Measurements from ENCODE around the gene PHACTR2.

Gene PHACTR2

GRCh38 chr6:143675946-143676345 is 1.8 kb upstream of the PHACTR2 start:
- DNase-seq = no peak

- peak; percentile 21 for DNase-seq
These were observed 1.2 kb upstream of the PHACTR2 start for GRCh38 chr6:143676437-143677045.

DNA sequence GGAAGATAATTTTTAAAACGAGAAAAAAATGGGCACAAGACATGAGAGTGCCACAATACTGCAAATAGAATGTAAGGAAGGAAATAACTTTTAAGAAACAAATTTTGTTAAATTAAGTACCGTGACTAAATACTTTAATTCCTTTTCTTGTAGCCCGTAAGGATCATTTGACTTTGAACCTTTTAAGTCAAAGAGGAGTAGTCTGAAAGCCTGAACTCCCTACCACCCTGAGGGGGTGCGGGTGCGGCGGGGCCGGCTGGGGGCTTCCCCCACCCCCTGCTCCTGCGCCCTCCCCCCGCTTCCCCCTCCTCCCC is 231 bp upstream of the PHACTR2 start:
- DNase-seq = no peak

GRCh38 chr6:143679041-143679440 is 1.3 kb downstream of the PHACTR2 start:
- DNase-seq = peak; percentile 57

- DNase-seq = no peak
These were observed 2.4 kb downstream of the PHACTR2 start for GRCh38 chr6:143680141-143680540.

DNA sequence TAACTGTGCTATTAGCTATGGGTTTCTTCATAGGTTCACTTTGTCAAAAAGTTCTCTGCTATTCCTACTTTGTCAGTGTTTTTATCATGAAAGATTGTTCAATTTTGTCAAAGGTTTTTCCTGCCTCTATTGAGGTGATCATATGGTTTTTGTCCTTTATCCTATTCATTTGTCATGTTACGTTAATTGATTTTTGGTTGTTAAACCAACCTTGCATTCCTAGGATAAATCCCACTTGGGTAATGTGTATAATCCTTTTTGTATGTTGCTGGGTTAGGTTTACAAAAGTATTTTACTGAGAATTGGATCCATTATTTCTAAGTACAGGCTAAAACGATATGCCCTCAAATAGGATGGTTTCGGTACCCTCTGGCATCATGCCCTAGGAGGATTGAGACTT is 5.0 kb downstream of the PHACTR2 start:
- DNase-seq = no peak

- DNase-seq = no peak
These were observed 6.7 kb downstream of the PHACTR2 start for GRCh38 chr6:143684486-143684885.

GRCh38 chr6:143685653-143686052 is 7.9 kb downstream of the PHACTR2 start:
- DNase-seq = no peak

DNA sequence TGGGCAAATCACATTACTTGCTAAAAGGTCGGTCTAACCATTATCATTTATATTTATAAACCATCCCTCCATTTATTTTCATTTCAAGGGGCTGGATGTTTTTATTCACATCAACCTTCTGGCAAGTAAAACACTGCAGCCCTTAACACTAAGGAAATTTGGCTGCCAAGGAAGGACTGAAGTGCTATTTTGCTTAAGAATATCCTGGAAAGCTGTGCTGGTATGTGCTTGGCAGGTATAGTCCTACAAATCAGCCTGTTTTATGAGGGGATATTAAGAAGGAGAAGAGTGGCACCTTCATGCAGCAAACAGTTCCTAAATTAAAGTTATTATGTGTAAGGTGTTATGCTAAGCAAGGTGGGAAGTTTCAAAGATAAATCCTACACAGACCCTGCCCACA is 9.8 kb downstream of the PHACTR2 start:
- no peak for DNase-seq

DNA sequence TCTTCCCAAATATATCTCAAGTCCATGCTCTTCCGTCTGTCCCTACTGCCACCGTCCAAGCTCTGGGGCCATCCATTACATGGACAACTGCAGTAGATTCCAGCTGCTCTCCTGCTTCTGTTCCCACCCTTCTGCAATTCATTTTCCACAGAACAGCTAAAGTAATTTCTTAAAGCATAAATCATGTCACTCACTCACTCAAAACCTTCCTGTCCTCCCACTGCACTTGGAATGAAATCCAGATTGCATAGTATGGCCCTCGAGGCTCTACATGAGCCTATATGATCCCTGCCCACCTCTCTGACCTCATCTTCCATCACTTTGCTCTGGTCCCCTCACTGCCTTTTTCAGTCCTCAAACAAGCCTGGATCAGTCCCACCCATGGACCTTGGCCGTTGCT is 10.9 kb downstream of the PHACTR2 start:
- no peak for DNase-seq

DNA sequence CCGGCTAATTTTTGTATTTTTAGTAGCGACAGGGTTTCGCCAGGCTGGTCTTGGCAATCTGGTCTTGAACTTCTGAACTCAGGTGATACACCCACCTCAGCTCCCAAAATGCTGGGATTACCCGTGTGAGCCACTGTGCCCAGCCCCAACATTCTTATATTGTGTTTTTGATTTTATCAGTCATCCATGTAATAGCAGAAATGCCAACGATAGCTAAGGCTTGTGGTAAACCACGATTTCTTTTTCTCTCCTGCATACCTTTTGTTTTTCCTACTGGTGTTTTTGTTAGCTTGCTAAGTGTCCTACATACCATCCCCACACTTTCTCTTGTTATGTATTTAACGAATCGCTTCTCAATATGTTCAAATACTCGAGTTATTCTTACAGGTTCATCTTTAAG is 12.1 kb downstream of the PHACTR2 start:
- no peak for DNase-seq

DNA sequence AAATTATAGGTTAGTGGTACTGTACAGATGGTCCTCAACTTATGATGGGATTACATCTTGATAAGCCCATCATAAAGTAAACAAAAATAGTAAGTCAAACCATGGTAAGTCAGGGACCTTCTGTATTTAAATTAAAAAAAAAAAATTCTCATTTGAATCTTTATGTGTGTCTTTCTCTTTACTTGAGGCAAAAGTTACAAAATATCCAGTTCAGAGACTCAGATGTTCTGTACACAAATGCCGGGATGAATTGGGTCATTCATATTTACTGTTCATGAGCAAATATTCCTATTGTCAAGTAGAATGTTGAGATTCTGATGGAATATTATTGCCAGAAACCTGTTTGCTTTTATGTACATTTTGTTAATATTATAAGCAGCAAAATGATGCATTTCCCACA is 13.4 kb downstream of the PHACTR2 start:
- no peak for DNase-seq

DNA sequence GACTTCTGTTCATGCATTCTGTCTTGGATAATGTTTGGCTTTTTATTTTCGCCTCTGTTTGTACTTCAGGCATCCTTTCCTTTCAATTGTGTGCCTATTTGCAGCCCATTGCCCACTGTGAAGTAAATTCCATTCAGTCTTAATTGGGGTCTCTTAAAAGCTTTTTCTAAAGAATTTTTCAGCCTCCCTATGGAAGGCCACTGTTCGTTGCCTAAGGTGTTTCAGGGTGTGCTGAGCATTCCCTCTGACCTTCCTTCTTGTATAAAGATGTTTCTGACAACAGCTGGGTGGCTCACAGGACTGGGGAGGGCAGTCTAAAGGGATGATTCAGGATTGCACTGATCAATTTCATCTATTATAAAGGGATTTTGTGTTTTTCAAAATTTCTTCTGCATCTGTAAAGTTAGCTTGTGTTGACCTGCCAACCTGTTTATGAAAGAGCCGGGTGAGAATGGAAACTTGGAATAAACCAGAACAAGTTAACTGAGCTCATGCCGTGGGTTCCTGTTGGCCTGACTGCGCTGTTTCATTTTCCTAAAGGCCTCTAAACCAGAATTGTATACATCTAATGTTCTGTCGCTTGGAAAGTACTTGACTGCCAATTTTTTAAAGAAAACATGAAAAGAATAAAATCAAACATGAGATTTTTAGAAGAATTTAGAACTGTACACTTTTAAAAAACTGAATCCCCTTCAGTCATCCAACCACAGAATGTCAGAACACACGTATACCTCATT is 14.3 kb downstream of the PHACTR2 start:
- DNase-seq = peak; percentile 34

DNA sequence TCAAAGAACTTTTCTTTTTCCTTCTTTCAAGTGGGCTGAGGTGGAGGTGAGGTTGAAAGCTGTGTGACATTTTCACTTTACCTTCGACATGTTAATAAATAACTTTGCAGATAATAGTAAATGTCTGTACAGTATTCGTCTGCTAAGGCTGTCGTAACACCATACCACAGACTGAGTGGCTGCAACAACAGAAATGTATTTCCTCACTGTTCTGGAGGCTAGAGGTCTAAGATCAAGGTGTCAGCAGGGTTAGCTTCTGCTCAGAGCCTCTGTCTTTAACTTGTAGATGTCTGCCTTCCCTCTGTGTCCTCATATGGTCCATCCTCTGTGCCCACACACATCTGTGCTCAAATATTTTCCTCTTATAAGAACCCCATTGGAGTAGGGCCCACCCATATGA is 14.9 kb downstream of the PHACTR2 start:
- no peak for DNase-seq

GRCh38 chr6:143694013-143694412 is 16.2 kb downstream of the PHACTR2 start:
- no peak for DNase-seq

DNA sequence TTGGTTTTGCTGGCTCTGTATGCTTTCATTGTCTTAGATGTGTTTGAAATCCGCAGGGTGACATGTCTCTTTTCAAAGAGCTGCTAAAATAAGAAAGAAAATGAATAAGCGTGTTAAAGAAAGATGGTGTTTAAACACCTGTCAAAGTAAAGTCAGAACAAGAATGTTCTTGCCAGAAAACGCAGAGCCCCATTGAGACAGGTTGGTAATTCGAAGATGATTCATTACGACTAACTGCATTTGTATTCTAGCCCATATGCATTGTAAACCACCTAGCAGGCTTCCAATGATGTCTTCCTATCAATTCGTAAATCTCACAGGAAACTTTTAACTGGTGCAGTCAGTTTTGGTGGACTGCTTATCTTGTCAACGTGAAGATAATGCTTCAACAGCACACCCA is 16.8 kb downstream of the PHACTR2 start:
- DNase-seq = peak; percentile 75

DNA sequence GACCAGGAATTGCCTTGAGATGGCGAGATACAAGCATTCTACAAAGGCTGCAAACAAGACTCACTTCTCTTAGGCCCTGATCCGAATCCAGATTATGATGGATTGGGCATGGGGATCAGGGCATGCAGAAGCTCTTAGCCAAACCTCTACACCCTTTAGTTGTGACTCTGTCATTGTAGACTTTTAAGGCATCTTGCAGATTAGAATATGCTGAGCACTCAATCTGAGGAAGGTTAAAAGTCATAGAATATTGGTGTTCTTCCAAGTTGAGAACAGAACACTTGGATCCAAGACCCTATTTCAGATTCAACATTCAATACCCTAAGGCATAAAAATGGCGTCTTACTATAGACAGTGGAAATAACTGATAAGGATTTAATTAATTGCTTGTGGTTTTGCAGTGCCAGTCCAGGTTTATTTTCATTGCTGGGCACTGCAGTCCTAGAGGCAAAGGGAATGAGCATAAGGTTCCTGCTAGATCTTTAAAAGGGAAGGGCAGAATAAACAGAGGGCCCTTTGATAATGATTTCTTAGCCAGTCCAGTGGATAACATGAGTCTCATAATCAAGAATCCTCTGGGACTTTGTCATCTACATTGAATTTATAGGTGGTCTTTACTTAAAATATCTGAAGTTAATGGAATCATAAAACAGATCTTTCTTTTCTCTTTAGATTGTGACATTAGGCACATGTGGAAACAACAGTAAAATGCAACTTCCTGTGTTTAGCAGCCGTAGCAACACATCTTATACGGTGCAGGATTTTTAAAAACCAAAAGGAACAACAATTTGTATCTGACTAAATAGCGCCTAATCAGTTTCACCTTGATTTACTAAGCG is 17.6 kb downstream of the PHACTR2 start:
- DNase-seq = peak; percentile 21

GRCh38 chr6:143695969-143696663 is 18.4 kb downstream of the PHACTR2 start:
- DNase-seq = no peak

DNA sequence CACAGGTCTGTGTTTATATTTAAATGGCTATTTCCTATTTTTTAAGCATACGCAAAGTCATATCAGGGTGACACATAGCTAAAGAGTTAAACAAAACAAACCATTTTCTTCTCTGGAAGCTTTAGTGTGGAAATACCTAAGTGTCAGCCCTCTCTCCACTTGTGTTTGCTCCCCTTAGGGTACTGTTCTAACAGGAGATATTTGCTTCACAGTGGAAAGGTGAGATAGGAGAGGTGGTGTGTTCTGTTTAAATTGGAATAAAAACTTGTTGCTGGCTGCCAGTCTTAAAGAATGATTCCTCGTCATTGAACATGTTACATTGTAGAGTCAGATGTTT is 18.9 kb downstream of the PHACTR2 start:
- peak; percentile 10 for DNase-seq

DNA sequence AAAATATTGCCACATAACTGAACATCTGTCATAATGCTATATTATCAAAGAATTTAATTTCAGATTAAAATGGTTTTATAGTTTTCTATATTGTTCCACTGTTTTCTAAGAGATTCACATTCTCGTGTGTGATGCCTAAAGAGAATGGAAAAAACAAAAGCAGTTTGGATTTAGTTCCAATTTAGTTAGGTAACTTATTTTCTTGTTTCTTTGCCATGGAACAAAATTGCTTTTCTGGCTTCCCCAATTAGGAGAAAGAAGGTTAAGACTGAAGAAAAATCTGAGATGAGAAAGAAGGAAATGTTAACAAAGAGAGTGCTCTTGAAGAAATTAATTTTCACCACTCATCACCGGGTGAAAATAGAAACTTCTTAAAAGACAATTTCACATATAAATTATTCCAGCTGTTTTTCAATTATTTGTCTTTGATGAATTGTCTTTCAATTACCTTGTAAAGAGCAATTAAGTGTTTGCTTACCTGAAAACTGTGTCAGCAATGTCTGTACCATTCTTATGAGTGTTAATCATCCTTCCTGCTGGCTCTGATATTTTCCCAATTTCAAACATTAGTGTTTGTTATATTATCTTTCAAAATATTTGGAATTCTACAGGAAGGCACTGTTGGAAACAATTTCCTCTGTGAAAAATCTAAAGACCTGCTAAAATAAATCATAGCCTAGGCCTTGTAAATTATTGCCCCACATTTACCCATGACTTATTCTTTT is 19.5 kb downstream of the PHACTR2 start:
- peak; percentile 26 for DNase-seq

DNA sequence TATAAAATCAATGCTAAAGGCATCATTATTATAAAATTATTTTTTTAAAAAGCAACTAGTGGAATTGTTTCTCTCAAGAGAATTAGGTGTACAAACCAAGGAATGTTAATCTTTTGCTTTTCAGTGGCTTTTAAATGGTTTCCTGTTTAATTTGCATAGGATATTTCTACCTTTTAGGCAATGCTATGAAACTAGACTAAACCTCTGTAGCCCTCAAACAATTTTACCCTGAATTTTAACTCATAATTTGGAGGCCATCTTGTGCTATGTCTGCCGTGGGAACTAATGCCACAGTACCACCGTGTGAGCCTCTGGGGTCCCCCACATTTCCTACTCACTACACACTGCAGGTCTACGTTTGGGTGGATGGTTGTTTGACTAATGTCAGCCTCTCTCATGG is 20.6 kb downstream of the PHACTR2 start:
- no peak for DNase-seq

DNA sequence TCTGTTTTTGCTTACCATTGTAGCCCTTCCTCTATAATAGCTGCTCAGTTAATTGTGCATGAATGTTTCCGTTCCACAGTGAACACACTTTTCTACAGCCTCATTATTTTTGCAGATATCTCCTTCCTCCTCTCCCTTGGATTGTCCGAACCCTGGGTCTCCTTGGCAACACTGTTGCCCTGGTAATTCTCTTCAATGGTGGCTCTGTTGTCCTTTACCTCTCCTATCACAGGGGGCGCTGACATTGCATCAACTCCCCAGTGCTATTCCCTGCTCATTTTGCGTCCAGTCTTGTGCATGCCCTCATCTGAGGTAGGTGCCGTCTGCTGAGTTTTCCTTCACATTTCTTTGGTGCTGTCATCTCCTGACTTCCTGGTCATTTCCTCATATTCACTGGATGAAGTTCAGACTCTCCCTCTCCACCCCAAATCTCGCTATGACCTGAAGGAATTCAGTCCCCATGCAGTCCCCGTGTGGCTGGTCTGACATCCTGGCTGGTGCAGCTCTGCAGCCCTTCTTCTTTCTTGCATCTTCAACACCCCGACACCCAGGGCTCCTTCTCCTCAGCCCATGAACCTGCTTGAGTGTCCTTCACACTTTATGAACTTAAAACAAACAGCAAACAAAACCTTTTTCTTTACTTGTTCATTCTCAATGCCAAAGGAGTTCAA is 21.1 kb downstream of the PHACTR2 start:
- peak; percentile 10 for DNase-seq

Measured in NCI-H69 (cell line).